ENCODE data around the gene CLDN9.

Gene CLDN9

GRCh38 chr16:3022684-3023414 is 10.1 kb downstream of the CLDN9 start (continued):
- TF ChIP-seq ZNF76 (tag by site-specific recombination; IDR thresholded peaks at IDR 0.05; ENCODE audit: borderline replicate concordance, low read depth) (peak; percentile 91; the same call in 1 of the 2 replicates), ZNF311 (tag by site-specific recombination; IDR thresholded peaks at IDR 0.05; ENCODE audit: borderline replicate concordance) (no peak), ZBTB7A (tag by site-specific recombination; IDR thresholded peaks at IDR 0.05; ENCODE audit: low read depth) (no peak), BCL11A (tag by site-specific recombination; IDR thresholded peaks at IDR 0.05; ENCODE audit: low read depth) (peak; percentile 52; the same call in 1 of the 2 replicates), ZNF560 (tag by site-specific recombination; IDR thresholded peaks at IDR 0.05; ENCODE audit: borderline replicate concordance) (no peak), ZFHX2 (tag by site-specific recombination; conservative IDR thresholded peaks at IDR 0.05) (no peak)

- Histone ChIP-seq H3K27ac (ENCODE audit: extremely low read depth, low read depth, low read length) (peak overlapping the region; percentile 85; the same call in 1 of the 2 replicates), H3K4me1 (ENCODE audit: control insufficient read depth, insufficient read depth, low read length) (peaks cover 25% of the 10 kb centered on the region), H3K36me3 (ENCODE audit: control insufficient read depth in 2 of 2, insufficient read depth in 1 of 2, low read length in 2 of 2) (peaks cover 0 to 22% of the 10 kb centered on the region in 2 experiments; a peak in 1 of 3 replicates), H3K9me3 (ENCODE audit: control insufficient read depth, insufficient read depth, low read depth, low read length) (no peaks in the 10 kb centered on the region), H3K4me3 (ENCODE audit: low read depth, low read length) (peak overlapping the region; percentile 72)
- ChIA-PET POLR2A (interaction anchor here (0.6 to 11.9 kb wide), 11 partner anchors 9 to 488 kb away, joined by 3 to 247 read pairs (median 4); partner anchors contain the start of gene PKMYT1), CTCF (interaction anchor here (0.6 to 4.1 kb wide), 4 partner anchors 8 to 1922 kb away, joined by 3 to 41 read pairs (median 4); no protein-coding TSS in a partner anchor)
- TF ChIP-seq ZBTB6 (tag by site-specific recombination; IDR thresholded peaks at IDR 0.05) (peak; percentile 52; the same call in 1 of the 2 replicates), HOXC10 (CRISPR knock-in tag; IDR thresholded peaks at IDR 0.05) (no peak), ZNF112 (tag by site-specific recombination; IDR thresholded peaks at IDR 0.05) (no peak), ZNF623 (tag by site-specific recombination; IDR thresholded peaks at IDR 0.05) (no peak), ZNF449 (tag by site-specific recombination; IDR thresholded peaks at IDR 0.05) (no peak), ZNF513 (tag by site-specific recombination; IDR thresholded peaks at IDR 0.05) (peak; percentile 6; the same call in 1 of the 2 replicates), ZNF677 (tag by site-specific recombination; IDR thresholded peaks at IDR 0.05) (no peak), MEIS1 (CRISPR knock-in tag; IDR thresholded peaks at IDR 0.05; ENCODE audit: borderline replicate concordance) (no peak), ZNF830 (tag by site-specific recombination; IDR thresholded peaks at IDR 0.05; ENCODE audit: low read depth) (no peak), ZXDB (tag by site-specific recombination; IDR thresholded peaks at IDR 0.05) (0 out of 2 replicates have a peak, but pooled peaks have one; percentile 0), ZNF549 (tag by site-specific recombination; IDR thresholded peaks at IDR 0.05) (no peak), REPIN1 (tag by site-specific recombination; IDR thresholded peaks at IDR 0.05; ENCODE audit: low read depth) (no peak), ZNF560 (tag by site-specific recombination; IDR thresholded peaks at IDR 0.05; ENCODE audit: borderline replicate concordance) (no peak), ZIC2 (tag by site-specific recombination; IDR thresholded peaks at IDR 0.05) (0 out of 2 replicates have a peak, but pooled peaks have one; percentile 2), ZNF571 (tag by site-specific recombination; IDR thresholded peaks at IDR 0.05) (no peak), ZNF704 (tag by site-specific recombination; IDR thresholded peaks at IDR 0.05) (no peak), ZNF558 (tag by site-specific recombination; IDR thresholded peaks at IDR 0.05) (no peak), IKZF3 (tag by site-specific recombination; IDR thresholded peaks at IDR 0.05) (peak; percentile 73), PRDM10 (tag by site-specific recombination; IDR thresholded peaks at IDR 0.05) (peak; percentile 60), ZNF76 (tag by site-specific recombination; IDR thresholded peaks at IDR 0.05; ENCODE audit: borderline replicate concordance, low read depth) (peak; percentile 6), BCL11A (tag by site-specific recombination; IDR thresholded peaks at IDR 0.05; ENCODE audit: low read depth) (peak; percentile 9; the same call in 1 of the 2 replicates), ZNF701 (tag by site-specific recombination; IDR thresholded peaks at IDR 0.05) (no peak), KLF8 (tag by site-specific recombination; IDR thresholded peaks at IDR 0.05) (no peak)
These were observed 10.6 kb downstream of the CLDN9 start for GRCh38 chr16:3023415-3023668.

Data from HEK293 (cell line).